SJSA1 (cell line): Measurements from ENCODE around the gene MUC20. TPM values are rescaled to one million over a fixed set of nuclear protein-coding genes. Genes with fewer than 3 reads are reported as not detected.
"Not testable (repeated sequence)": the region's sequence is repeated elsewhere in the genome, so short reads cannot be mapped to it uniquely, and the experiment has no call there.

ENCODE experiments used
- DNase-seq, 2 experiments: peaks; one replicate each; pipeline ENCODE4 v3.0.0-alpha.2; 2015 to 2020; ENCODE audit warnings: low spot score in 2 of 2, low read depth in 1 of 2
- H3K27ac ChIP-seq: fragments of 250-450 bp; sonication (Bioruptor Pico); 2 replicates; pipeline ENCODE4 v1.5.1; 2020; ENCODE audit warnings: mild to moderate bottlenecking, moderate library complexity
- H3K27me3 ChIP-seq: fragments of 250-450 bp; sonication (Bioruptor Pico); replicated peaks from 2 replicates; pipeline ENCODE4 v1.5.1; 2020; ENCODE audit warnings: mild to moderate bottlenecking, moderate library complexity
- H3K36me3 ChIP-seq: fragments of 250-450 bp; sonication (Bioruptor Pico); 2 replicates; pipeline ENCODE4 v1.5.1; 2020; ENCODE audit warnings: mild to moderate bottlenecking
- H3K4me1 ChIP-seq: fragments of 250-450 bp; sonication (Bioruptor Pico); replicated peaks from 2 replicates; pipeline ENCODE4 v1.6.1; 2021; ENCODE audit warnings: mild to moderate bottlenecking
- H3K4me3 ChIP-seq: fragments of 250-450 bp; sonication (Bioruptor Pico); 2 replicates; pipeline ENCODE4 v1.5.1; 2020; ENCODE audit warnings: mild to moderate bottlenecking
- H3K9me3 ChIP-seq: fragments of 250-450 bp; sonication (Bioruptor Pico); replicated peaks from 2 replicates; pipeline ENCODE4 v1.5.1; 2020; ENCODE audit warnings: mild to moderate bottlenecking
- total RNA-seq: library from RNA; depleted of rRNA; stranded (reverse); fragments of >200 nt; shearing (Covaris generic); gene quantifications from 2 replicates; pipeline ENCODE4 v1.2.3, GENCODE V29; 2014

MUC20 gene
- total RNA-seq, 1 experiment from 2014 or later = not detected

GRCh38 chr3:195711091-195711812 lies 9.5 kb upstream of the MUC20 start:
- H3K36me3 ChIP-seq = not testable (repeated sequence)

GRCh38 chr3:195711813-195712534 lies 8.8 kb upstream of the MUC20 start:
- Histone ChIP-seq H3K4me3 (no peak overlapping the region), H3K27me3 (peaks cover 21% of the 10 kb centered on the region), H3K36me3 (no peaks in the 10 kb centered on the region; the same call in 1 of the 2 replicates), H3K9me3 (no peaks in the 10 kb centered on the region; the same call in 1 of the 2 replicates), H3K4me1 (peaks cover 7% of the 10 kb centered on the region; the same call in 1 of the 2 replicates), H3K27ac (no peak overlapping the region)
- no peak for DNase-seq

More at GRCh38 chr3:195711091-195711812, 9.5 kb upstream of the MUC20 start:
- not testable (repeated sequence) for DNase-seq, H3K9me3 ChIP-seq, H3K4me3 ChIP-seq, H3K4me1 ChIP-seq, H3K27ac ChIP-seq
- H3K27me3 ChIP-seq = peaks cover 19% of the 10 kb centered on the region

- not testable (repeated sequence) for H3K9me3 ChIP-seq, H3K4me3 ChIP-seq, H3K36me3 ChIP-seq, H3K4me1 ChIP-seq, H3K27ac ChIP-seq, DNase-seq
- H3K27me3 ChIP-seq = peaks cover 21% of the 10 kb centered on the region
Measured at GRCh38 chr3:195712535-195712910, 8.3 kb upstream of the MUC20 start.

- H3K4me3 ChIP-seq, H3K27ac ChIP-seq, DNase-seq, H3K9me3 ChIP-seq, H3K36me3 ChIP-seq, H3K4me1 ChIP-seq: not testable (repeated sequence)
- H3K27me3 ChIP-seq = peaks cover 25% of the 10 kb centered on the region
Measured at GRCh38 chr3:195713150-195713549, 7.6 kb upstream of the MUC20 start.

- H3K27me3 ChIP-seq = peaks cover 36% of the 10 kb centered on the region
- no peaks in the 10 kb centered on the region; the same call in 1 of the 2 replicates for H3K36me3 ChIP-seq
- H3K4me1 ChIP-seq = no peaks in the 10 kb centered on the region
- no peaks in the 10 kb centered on the region for H3K9me3 ChIP-seq
- no peak overlapping the region for H3K27ac ChIP-seq
- DNase-seq = no peak
- H3K4me3 ChIP-seq = no peak overlapping the region
Measured at GRCh38 chr3:195714380-195715011, 6.3 kb upstream of the MUC20 start.

GRCh38 chr3:195715134-195715533 lies 5.6 kb upstream of the MUC20 start:
- H3K27me3 ChIP-seq = peaks cover 39% of the 10 kb centered on the region
- H3K27ac ChIP-seq = no peak overlapping the region
- H3K36me3 ChIP-seq = no peaks in the 10 kb centered on the region; the same call in 1 of the 2 replicates
- no peaks in the 10 kb centered on the region for H3K4me1 ChIP-seq
- H3K4me3 ChIP-seq = no peak overlapping the region
- no peaks in the 10 kb centered on the region for H3K9me3 ChIP-seq
- DNase-seq = no peak

GRCh38 chr3:195715583-195716266 lies 5.1 kb upstream of the MUC20 start:
- Histone ChIP-seq H3K4me3 (no peak overlapping the region), H3K4me1 (no peaks in the 10 kb centered on the region), H3K36me3 (no peaks in the 10 kb centered on the region; the same call in 1 of the 2 replicates), H3K27me3 (peaks cover 39% of the 10 kb centered on the region), H3K27ac (no peak overlapping the region), H3K9me3 (no peaks in the 10 kb centered on the region)
- DNase-seq = no peak

- Histone ChIP-seq H3K27me3 (peaks cover 39% of the 10 kb centered on the region), H3K36me3 (no peaks in the 10 kb centered on the region), H3K4me3 (no peak overlapping the region), H3K9me3 (no peaks in the 10 kb centered on the region), H3K4me1 (no peaks in the 10 kb centered on the region), H3K27ac (no peak overlapping the region)
- no peak for DNase-seq
Measured at GRCh38 chr3:195717416-195717815, 3.4 kb upstream of the MUC20 start.

- peaks cover 39% of the 10 kb centered on the region for H3K27me3 ChIP-seq
- no peak overlapping the region for H3K27ac ChIP-seq
- no peaks in the 10 kb centered on the region for H3K4me1 ChIP-seq
- H3K9me3 ChIP-seq = no peaks in the 10 kb centered on the region
- no peak for DNase-seq
- H3K36me3 ChIP-seq = no peaks in the 10 kb centered on the region
- H3K4me3 ChIP-seq = no peak overlapping the region
Measured at GRCh38 chr3:195717852-195718476, 2.8 kb upstream of the MUC20 start.

GRCh38 chr3:195718477-195718984 lies 2.2 kb upstream of the MUC20 start:
- Histone ChIP-seq H3K36me3 (no peaks in the 10 kb centered on the region), H3K9me3 (no peaks in the 10 kb centered on the region), H3K27ac (no peak overlapping the region), H3K4me3 (no peak overlapping the region), H3K4me1 (no peaks in the 10 kb centered on the region), H3K27me3 (peaks cover 39% of the 10 kb centered on the region)
- DNase-seq = no peak

GRCh38 chr3:195719514-195720254 lies 1.1 kb upstream of the MUC20 start:
- not testable (repeated sequence) for DNase-seq, H3K4me1 ChIP-seq, H3K4me3 ChIP-seq, H3K36me3 ChIP-seq, H3K9me3 ChIP-seq, H3K27ac ChIP-seq
- peaks cover 35% of the 10 kb centered on the region for H3K27me3 ChIP-seq

GRCh38 chr3:195722139-195722995 lies 1.6 kb downstream of the MUC20 start:
- peaks cover 18% of the 10 kb centered on the region for H3K27me3 ChIP-seq
- not testable (repeated sequence) for H3K4me3 ChIP-seq, H3K9me3 ChIP-seq, H3K27ac ChIP-seq, H3K36me3 ChIP-seq, DNase-seq, H3K4me1 ChIP-seq
